PFSK-1 (cell line): ENCODE measurements around the gene RIPOR2.

Experiments used
- POLR2AphosphoS5 ChIP-seq: IDR thresholded peaks from 2 replicates; pipeline ENCODE4 v1.6.1; 2012; ENCODE audit warnings: low read depth, mild to moderate bottlenecking, control low read depth, low read length, moderate library complexity
- REST ChIP-seq, 2 experiments: IDR thresholded peaks; 2 replicates each; pipeline versions ENCODE4 v1.6.1 to v1.8.0; 2011 to 2012; ENCODE audit warnings: low read depth in 2 of 2, low read length in 2 of 2, control low read depth in 1 of 2, inconsistent platforms in 1 of 2, mild to moderate bottlenecking in 1 of 2, moderate library complexity in 1 of 2; ENCODE audit not compliant: insufficient read depth in 1 of 2
- TAF1 ChIP-seq: IDR thresholded peaks from 2 replicates; pipeline ENCODE4 v1.6.1; 2012; ENCODE audit warnings: low read length, control low read depth, borderline replicate concordance; ENCODE audit not compliant: insufficient read depth

- TF ChIP-seq REST (IDR thresholded peaks at IDR 0.05; ENCODE audit: insufficient read depth in 1 of 2, low read depth in 2 of 2, low read length in 2 of 2) (no peak), POLR2AphosphoS5 (no peak), TAF1 (no peak)
These were observed 36.7 kb upstream of the RIPOR2 start for GRCh38 chr6:24972311-24972958.
